HG02973 (cell line): Measurements from ENCODE around the gene ENPP4.
"Not testable (repeated sequence)": the region's sequence is repeated elsewhere in the genome, so short reads cannot be mapped to it uniquely, and the experiment has no call there.

ENCODE experiments used
- ATAC-seq: cut with Tn5 transposase; IDR thresholded peaks from one replicate; pipeline ENCODE4 v1.9.1; 2021; ENCODE audit warnings: moderate library complexity; ENCODE audit not compliant: unreplicated experiment

Gene ENPP4

GRCh38 chr6:46129629-46130511 lies at the start of gene ENPP4:
TSS of gene ENPP4 (plus strand) at chr6:46129989. CDS start at chr6:46139584, 9,595 bp downstream.
- peak; percentile 98 for ATAC-seq

GRCh38 chr6:46080111-46080510 lies 49.7 kb upstream of the ENPP4 start:
- ATAC-seq: no peak

- not testable (repeated sequence) for ATAC-seq
Observed at GRCh38 chr6:46085688-46086087, 44.1 kb upstream of the ENPP4 start.

- peak; percentile 65 for ATAC-seq
Observed at GRCh38 chr6:46090115-46091079, 39.4 kb upstream of the ENPP4 start.

- no peak for ATAC-seq
Observed at GRCh38 chr6:46091080-46091478, 38.7 kb upstream of the ENPP4 start.

- ATAC-seq: no peak
Observed at GRCh38 chr6:46095251-46095650, 34.5 kb upstream of the ENPP4 start.

- no peak for ATAC-seq
Observed at GRCh38 chr6:46097366-46097765, 32.4 kb upstream of the ENPP4 start.

GRCh38 chr6:46098678-46099077 lies 31.1 kb upstream of the ENPP4 start:
- no peak for ATAC-seq

- no peak for ATAC-seq
Observed at GRCh38 chr6:46099952-46100351, 29.8 kb upstream of the ENPP4 start.

- no peak for ATAC-seq
Observed at GRCh38 chr6:46102123-46102522, 27.7 kb upstream of the ENPP4 start.

- ATAC-seq: no peak
Observed at GRCh38 chr6:46103441-46104115, 26.2 kb upstream of the ENPP4 start.

- peak; percentile 73 for ATAC-seq
Observed at GRCh38 chr6:46104209-46104608, 25.6 kb upstream of the ENPP4 start.

- no peak for ATAC-seq
Observed at GRCh38 chr6:46105568-46105967, 24.2 kb upstream of the ENPP4 start.

- ATAC-seq: no peak
Observed at GRCh38 chr6:46113370-46113769, 16.4 kb upstream of the ENPP4 start.

- ATAC-seq: no peak
Observed at GRCh38 chr6:46115634-46116033, 14.2 kb upstream of the ENPP4 start.

GRCh38 chr6:46116289-46116688 lies 13.5 kb upstream of the ENPP4 start:
- ATAC-seq: no peak

GRCh38 chr6:46118157-46118556 lies 11.6 kb upstream of the ENPP4 start:
- ATAC-seq: no peak

GRCh38 chr6:46118836-46119235 lies 11.0 kb upstream of the ENPP4 start:
- no peak for ATAC-seq

- ATAC-seq: not testable (repeated sequence)
Observed at GRCh38 chr6:46119679-46120078, 10.1 kb upstream of the ENPP4 start.

GRCh38 chr6:46128476-46128875 lies 1.3 kb upstream of the ENPP4 start:
- ATAC-seq: no peak

- ATAC-seq: peak; percentile 10
Observed at GRCh38 chr6:46129291-46129628, 529 bp upstream of the ENPP4 start.
